ENCODE data around the gene CDK15.

Gene CDK15

DNA sequence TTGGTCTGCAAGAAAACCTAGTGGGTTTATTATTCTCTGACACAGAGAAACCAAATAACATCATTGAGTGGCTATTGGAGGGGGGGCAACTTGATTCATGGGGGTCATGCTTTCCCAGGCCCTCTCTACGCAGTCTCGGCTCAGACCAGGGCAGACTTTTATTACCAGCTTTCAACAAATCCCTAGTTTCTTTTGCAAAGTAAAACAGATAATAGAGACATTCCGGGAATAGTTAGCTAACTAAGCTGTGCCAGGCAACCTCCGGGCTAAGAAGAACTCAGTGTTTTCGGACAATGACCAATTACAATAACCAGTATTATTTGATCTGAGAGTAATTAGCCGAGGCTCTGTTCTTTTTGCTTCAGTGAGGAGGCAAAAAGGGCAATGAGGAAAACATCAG is 66.3 kb downstream of the CDK15 start:
- FAIRE-seq: no peak

DNA sequence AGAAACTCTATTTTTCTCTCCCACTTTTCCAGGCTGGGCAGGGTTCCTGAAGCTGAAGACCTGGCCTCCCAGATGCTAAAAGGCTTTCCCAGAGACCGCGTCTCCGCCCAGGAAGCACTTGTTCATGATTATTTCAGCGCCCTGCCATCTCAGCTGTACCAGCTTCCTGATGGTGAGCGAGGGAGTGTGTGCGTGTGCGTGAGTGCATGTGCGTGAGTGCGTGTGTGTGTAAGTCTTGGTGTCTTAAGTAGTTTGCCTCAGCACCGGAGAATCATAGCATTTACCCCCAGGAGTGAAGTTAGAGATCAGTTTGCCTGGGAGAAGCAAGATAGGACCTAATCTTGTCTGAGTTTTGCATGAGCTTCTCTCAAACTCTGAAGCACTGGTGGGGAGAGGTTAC is 73.7 kb downstream of the CDK15 start:
- no peak for FAIRE-seq

DNA sequence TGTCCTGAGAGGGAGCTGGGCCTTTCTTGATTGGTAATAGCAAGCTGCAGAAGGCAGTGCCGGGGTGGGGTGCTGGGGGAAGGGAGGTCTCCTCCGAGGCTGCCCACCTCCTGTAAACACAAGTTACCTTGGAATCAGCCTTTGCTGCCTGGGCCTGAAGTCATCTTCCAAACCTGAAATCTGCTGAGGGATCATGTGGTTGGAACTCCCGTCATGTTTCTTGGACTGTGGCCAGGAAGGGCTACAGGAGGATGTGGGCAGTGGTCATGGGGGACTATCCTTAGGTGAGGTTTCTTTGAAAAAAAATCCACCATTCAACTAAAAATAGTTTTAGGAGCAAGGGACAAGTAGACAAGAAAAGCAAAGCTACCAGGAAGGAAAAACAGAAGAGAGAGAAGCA is 74.2 kb downstream of the CDK15 start:
- FAIRE-seq: no peak

DNA sequence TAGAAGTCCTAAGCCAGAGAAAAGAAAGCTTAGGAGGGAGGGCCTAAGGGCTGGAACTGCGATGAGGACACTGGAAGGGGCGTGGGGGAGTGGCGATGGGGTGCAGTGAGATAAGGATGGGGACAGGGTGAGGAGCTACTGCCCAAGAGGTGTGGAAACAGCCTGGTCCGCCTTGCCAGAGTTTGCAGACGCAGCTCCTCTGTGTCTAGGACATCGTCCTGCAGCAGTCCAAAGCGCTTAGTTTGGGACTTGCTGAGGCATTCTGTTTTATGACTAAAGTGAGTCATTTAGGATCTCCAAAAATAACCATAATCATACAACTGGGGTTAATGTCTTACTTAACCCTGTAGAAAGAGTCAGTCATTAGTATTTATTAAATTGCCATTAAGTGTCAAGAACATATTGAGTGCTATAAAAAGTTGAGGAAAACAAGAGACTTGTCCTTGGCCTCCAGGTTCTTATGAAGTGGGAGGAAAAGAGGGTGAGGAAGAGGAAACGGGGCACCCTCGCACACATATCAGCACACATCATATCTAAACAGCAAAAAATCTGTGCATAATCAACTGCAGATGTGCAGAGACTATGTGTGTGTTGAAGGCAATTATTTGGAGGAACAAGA is 74.8 kb downstream of the CDK15 start:
- peak; percentile 90 for FAIRE-seq

DNA sequence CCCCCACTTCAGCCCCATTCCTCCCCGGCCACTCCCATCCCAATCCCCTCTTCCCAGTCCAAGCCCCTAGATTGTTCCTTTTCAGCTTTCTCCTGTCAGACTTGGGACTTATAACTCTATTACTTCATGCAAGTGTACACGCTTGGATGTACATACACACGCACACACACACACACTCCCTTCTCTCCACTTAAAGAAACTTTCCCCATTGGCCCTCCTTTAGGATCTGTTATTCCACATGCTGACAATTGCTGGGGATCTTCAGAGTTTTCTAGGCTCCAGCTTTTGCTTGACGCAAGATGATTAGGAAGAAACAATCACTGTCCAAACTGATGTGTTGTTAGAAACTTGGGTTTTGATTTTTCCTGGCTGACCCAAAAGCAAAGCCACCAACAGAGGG is 75.4 kb downstream of the CDK15 start:
- no peak for FAIRE-seq

DNA sequence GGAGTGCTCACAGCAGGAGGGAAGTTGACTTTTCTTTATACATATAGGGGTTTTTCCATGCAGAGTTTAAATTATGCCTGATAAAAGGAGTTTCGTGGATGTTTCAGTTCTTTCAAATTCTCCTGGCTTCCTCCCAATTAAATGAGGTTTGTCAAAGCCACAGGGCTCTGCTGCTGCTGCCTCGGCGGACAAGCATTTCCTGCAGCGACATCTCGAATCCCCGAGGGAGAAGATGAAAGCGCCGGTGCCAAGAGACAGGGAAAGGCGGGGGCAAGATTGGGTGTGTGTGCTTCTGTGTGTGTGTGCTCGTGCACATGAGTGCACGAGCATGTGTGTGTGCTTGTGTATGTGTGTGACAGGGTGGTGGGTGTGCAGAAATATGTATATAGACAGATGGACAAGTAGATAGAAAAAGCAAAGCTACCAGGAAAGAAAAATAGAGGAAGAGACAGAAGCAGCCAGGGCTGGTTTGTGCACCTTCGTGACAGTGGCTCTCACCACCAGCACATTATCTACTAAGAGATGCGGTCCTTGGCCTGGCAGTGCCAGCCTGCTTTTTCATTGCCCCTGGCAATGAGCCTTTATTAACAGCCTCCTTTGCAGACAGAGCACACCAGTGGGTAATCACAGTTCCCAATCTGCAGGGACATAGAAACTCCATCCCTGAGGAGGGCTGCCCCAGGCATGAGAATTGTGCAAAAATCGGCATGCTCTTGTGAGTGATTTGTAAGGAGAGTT is 76.2 kb downstream of the CDK15 start:
- FAIRE-seq: no peak

DNA sequence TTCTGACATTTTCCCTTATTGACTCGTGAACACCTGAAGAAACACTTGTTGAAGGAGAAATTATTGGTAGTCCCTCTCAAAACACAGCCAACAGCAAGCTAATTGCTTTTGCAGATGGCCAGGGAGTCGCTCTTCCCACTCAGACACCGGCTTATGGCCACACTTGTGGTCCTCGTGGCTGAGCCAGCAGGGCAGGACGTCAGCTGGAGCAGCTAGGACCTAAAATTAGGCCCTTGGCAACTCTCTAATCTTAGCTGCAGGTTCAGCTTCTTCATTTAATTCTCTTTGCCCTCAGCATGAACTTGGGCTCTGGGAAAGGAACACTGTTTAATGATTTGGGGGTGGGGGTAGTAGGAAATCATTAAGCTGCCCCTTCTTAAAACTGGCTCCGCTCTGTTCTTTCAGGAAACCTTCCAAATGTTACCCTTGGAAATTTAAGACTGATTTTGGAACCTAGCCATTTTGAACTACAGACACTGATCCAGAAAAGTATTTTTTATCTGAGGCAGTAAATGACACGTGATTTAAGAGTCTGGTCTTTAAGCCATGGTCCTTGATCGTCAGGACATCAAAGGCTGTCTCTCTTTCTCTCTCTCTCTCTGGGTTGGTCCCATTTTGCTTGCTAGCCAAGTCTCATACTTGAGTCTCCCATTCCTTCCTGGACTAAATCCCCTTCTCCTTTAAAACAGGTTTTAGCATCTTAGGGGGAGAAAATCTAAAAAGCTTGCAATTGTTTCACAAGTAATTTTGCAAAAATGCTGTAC is 77.5 kb downstream of the CDK15 start:
- no peak for FAIRE-seq

DNA sequence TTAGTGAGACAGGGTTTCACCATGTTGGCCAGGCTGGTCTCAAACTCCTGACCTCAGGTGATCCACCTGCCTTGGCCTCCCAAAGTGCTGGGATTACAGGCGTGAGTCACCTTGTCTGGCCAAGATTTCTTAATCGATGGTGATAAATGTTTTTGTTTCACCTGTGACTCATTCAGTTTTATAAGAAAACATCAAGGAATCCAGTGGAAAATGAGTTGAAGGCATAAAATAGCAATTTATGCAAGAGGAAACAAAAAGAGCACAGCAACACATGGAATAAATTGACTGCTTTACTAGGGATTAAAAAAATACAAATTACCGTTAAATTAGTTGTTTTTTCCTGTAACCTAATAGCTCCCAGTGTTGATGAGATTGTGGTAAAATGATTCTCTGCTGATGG is 80.2 kb downstream of the CDK15 start:
- FAIRE-seq: no peak

DNA sequence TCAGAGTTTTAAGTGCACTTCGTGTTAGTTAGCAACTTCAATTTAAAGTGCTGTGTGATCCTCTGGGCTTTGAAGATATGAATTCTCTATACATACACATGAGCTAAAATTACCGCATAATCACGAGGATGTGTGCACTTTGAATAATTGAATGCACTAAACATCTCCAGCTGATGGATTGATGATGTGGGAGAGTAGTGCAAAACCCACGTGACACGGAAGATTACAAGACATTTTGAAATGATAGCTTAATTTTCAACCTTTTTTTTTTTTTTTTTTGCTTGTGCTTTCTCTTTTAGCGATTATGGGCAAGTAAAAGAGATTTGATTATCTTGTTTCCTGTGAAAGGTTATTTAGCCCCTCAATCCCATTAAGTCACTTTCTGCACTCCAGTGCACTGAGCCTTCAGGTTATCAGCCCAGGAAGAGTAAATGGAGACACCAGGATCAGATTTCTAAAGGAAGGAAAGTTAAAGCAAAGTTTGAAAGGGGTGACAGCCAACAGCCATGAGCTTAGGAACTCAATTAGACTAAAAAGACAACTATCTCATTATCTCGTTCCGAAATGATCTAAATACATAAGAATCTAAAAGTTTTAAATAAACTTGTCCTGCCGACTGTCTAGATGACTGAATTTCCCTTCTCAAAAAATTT is 81.6 kb downstream of the CDK15 start:
- FAIRE-seq: no peak

DNA sequence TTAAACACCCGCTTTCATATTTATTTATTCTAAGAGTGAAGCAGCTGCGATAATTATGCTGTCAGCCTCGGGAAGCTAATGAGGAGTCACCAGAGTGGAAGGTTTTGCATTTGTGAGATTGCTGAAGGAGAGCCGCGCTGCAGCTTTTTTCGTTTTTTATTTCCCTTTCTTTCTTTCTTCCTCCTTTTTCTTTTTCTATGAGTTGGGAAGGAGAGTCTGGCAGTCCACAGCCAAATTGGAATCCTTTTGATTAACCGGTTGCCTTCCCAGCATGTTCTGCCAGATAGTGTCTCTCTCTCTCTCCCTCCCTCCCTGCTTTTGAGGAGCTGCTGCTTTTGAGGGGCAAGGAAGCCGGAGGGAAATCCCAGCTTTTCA is 82.1 kb downstream of the CDK15 start:
- FAIRE-seq: no peak

DNA sequence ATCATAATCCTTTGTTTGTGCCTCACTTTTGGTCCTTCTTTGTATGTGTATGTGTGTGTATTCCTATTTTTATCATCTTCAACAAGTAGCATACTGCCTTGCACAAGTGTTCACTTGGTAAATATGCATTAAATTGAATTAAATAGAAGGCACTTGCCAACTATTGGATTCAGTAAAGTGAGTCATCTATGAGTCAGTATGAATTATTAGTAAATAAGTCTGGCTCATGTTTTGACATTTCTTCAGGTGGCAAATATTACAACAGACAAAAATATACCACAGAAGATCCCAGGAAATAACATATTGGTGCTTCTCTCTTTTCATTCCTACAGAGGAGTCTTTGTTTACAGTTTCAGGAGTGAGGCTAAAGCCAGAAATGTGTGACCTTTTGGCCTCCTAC is 84.1 kb downstream of the CDK15 start:
- FAIRE-seq: no peak

DNA sequence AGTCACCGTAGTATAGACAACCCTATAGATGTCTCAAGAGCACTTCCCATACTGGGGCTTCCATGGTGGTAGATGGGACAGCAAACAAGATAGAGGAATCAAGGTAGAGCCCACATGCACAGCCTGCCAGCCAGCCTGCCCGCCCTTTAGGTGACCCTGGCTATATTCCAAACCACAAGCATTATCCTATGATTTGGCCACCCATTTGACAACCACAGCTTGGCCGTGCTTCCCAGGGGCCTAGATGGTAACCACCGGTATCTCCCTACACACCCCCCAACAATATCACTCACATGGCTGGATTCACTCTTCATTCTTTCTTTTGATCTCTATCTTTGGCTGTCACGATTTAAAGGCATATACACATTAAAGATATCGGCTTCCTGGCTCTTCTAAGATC is 85.3 kb downstream of the CDK15 start:
- FAIRE-seq: no peak

DNA sequence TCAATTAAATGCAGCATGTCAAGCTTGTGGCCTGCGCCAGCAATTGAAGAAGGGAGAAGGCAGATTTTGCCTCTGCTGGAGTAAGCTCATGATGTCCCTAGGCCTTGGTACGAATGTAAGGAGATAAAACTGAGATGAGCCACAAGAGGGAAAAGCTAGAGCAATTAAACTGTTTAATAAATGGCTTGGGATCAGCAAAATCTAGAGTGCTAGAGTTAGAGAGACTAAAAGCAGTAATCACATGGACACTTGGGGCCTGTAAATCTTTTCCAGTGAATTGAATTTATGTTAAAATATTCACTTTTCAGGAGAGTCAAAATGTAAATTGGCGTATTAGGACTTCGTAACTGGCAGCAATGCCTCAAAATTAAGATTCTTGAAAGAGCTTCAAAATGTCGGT is 86.2 kb downstream of the CDK15 start:
- no peak for FAIRE-seq

DNA sequence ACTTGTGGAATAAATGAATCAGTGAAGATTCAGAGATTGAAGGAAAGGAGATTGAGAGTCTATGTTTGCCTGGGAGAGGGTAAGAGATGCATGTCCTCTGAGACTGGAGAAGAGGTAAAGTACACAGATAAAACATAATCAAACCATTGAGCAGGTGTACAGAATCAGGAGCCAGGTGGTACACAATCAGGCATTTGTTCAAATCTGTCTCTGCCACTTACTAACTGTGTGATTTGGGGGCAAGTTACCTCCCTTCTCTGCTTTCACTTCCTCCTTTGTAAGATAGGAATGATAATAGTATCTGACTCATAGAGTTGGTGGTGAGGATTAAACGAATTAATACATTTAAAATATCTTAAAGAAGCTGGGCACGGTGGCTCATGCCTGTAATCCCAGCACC is 94.0 kb downstream of the CDK15 start:
- FAIRE-seq: no peak

DNA sequence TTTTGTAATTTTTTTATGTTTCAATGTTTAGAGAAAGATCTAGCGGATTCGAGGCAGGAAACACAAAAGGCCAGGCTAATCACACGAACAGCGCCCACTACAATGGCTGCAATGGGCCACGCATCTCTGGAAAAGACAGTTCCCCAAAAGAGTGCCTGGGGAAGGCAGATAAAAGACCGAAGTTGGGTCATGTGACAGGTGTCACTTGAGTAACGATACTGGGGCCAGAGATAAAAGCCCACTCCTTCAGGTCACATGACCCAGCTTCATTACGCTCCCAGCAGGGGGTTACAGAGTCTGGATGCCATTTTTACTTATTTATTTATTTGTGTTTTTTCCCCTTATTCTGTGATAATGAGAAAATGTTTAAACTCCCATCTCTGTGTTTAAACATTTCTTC is 95.4 kb downstream of the CDK15 start:
- FAIRE-seq: no peak

DNA sequence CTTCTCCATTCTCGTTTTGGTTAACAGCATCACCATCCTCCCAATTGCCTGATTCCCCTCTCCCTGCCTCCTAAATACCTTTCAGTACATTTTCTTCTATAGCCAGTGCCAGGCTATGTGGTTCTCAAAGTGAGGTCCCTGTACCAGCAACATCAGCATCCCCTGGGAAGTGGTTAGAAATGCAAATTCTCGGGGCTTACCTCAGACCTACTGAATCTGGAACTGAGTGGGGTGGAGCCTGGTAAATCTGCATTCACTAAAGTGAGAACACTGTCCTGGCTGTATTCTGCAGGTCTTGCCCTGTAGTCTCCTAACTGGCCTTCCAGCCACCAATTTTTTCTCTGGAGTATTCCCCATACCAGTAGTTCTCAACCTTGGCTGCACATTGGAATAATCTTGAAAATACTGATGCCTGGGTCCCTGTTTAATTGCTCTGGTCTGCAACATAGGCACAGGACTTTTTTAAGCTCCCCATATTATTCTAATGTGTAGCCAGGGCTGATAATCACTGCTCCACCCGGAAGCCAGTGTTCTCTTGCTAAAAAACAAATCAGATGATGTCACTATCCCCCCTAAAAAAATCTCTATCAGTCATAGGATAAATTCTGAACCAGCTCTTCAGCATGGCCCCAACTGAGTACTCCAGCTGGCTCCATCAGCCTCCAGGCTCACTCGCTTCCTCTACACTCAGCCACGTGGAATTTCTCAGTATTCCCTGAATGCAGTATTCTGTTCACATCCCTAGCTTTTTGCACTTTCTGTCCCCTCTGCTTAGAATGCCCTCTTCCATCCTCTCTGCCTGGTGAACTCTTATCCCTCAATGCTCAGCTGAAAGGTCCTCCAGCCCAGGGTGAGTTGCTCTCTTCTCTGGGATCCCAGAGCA is 98.4 kb downstream of the CDK15 start:
- no peak for FAIRE-seq

DNA sequence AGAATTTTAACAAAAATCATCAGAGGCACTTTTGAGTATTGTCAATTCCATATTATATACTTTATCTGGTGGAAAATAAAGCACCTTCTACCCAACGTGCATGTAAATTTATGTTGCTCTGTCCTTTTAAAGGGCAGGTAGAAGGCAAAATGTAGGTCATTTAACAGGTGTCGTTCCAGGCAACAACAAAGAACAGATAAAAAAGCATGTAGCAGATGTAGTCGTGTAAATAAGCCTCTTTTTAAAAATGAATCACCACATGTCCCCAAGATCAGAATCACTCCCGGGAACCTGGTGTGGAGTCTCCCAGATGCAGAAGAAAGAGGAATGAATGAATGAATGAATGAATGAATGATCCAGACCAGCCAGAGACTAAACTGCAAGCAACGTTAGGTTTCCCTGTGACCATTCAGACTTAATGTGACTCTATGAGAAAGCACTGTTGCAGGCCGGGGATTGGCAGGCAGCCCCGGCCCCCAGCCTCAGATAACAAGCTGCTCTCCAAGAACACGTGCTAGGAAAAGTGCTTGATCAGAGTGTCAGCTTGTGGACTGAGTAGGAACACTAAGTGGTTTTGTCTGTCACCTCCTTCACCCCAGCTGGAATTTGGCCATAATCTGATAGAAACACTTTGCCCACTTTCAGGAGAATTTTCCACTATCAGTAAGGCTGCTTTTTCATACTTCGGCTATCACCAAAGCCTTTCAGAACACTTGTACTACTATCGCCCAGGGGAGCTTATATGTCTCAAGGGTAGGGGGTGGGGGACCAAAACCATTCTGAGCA is 100.6 kb downstream of the CDK15 start:
- FAIRE-seq: no peak

DNA sequence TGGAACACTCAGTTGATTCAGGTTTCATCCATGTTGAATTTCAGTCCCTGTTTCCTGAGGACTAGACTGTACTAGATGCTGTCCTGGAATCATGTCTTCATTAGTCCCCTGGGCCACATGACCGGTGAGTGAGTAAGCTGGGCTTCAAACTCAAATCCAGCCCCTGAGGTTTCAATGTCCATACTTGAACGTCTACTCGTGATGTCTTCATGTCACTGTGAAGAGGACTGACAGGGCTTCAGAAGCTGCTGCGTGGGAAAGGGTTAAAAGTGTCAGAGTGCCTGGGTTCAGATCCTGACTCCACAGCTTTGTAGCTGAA is 101.2 kb downstream of the CDK15 start:
- no peak for FAIRE-seq

DNA sequence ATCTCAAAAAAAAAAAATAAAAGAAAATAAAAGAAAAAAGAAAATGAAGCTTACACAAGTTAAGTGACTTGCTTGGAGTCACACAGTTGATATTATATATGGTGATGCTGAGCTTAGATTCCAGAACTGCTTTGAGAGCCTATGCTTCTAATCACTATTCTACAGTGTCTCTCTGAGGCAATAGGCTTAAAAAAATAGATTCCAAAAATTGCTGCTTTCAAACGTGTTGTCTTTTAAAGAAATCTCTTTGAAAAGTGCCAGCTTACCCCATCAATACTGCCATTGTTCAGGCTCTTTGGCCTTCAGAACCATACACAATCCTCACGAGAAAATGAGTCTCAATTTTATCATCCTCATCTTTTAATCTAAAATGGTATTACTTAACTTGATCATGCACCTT is 102.6 kb downstream of the CDK15 start:
- FAIRE-seq: no peak

DNA sequence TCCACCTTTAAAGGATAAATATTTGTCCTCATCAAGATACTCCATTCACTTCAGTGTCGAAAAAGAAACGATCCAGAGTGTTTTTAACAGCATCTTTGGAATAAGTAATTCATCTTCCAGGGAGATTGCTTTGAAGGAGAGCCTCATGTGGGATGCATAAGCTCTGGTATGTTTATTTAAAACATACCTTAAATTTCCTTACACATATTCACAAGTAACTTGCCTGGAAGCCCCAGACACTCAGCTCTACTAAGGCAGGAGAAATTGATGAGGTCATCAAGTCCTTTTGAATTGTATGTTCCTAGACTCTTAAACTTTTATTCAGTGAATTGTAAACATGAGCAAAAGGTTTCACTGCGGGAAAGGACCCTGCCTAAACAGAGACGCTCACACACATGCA is 103.0 kb downstream of the CDK15 start:
- FAIRE-seq: no peak

DNA sequence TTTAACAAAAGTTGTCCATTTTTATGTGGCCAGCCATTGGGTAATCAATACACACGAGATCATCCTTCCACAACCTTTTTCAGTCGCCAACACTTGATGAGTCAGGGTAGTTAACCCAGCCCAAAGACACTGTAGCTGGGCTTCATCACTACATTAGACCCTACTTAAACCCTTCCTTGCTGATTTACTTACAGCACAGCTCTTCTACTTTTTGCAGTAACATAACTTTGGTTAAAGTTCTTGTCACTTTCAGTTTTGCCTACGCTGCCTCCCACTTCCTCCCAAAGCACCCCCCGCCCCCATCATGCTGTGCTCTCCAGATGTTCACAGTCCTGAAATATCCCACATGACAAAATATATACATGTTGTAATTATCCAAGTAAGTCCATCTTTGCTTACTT is 103.6 kb downstream of the CDK15 start:
- no peak for FAIRE-seq

DNA sequence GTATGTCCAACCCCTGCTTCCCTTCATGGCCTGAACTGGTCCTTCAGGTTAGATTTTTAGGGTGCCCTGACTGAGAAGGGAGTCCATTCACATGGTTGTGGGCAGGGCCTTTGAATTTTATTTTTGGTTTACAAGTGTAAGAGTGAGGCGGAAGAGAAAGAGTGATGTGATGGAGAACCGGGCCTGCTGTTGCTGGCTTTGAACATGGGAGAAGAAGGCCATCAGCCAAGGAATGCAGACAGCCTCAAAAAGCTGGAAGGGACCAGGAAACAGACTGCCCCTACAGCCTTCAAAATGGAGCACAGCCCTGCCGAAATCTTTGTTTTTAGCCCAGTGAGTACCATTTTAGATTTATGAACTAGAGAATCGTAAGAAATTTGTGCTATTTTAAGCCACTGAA is 105.0 kb downstream of the CDK15 start:
- FAIRE-seq: no peak
